GM19395 (cell line): Measurements from ENCODE around the gene ANKK1.

Experiments
- ATAC-seq: cut with Tn5 transposase; IDR thresholded peaks from one replicate; pipeline ENCODE4 v1.9.1; 2021; ENCODE audit warnings: mild to moderate bottlenecking, moderate library complexity; ENCODE audit not compliant: unreplicated experiment

The ANKK1 gene, protein sequence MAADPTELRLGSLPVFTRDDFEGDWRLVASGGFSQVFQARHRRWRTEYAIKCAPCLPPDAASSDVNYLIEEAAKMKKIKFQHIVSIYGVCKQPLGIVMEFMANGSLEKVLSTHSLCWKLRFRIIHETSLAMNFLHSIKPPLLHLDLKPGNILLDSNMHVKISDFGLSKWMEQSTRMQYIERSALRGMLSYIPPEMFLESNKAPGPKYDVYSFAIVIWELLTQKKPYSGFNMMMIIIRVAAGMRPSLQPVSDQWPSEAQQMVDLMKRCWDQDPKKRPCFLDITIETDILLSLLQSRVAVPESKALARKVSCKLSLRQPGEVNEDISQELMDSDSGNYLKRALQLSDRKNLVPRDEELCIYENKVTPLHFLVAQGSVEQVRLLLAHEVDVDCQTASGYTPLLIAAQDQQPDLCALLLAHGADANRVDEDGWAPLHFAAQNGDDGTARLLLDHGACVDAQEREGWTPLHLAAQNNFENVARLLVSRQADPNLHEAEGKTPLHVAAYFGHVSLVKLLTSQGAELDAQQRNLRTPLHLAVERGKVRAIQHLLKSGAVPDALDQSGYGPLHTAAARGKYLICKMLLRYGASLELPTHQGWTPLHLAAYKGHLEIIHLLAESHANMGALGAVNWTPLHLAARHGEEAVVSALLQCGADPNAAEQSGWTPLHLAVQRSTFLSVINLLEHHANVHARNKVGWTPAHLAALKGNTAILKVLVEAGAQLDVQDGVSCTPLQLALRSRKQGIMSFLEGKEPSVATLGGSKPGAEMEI

DNA sequence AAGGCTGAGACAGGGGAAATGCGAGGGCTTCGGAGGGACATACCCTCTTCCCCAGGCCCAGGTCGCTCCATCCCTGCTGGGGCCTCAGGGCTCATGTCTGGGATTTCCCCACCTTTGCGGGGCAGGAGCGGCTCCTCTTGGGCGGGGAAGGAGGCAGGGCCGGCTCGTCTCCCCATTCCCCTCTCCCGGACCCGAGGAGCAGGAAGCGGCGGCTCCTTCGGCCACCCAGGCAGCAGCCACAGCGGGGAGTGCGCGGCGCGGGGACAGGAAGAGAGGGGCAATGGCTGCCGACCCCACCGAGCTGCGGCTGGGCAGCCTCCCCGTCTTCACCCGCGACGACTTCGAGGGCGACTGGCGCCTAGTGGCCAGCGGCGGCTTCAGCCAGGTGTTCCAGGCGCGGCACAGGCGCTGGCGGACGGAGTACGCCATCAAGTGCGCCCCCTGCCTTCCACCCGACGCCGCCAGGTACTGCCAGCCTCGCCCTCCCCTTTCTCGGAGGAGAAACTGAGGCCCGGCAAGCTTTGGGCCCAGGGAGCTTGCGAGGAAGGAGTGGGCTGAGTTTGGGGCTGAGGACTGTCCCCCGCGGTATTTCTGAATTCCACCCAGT lies at the start of gene ANKK1:
Gene ANKK1 (plus strand): TSS at position 175 of the 607 bp plus-strand sequence. CDS start 106 bp downstream, at position 281.
- no peak for ATAC-seq

DNA sequence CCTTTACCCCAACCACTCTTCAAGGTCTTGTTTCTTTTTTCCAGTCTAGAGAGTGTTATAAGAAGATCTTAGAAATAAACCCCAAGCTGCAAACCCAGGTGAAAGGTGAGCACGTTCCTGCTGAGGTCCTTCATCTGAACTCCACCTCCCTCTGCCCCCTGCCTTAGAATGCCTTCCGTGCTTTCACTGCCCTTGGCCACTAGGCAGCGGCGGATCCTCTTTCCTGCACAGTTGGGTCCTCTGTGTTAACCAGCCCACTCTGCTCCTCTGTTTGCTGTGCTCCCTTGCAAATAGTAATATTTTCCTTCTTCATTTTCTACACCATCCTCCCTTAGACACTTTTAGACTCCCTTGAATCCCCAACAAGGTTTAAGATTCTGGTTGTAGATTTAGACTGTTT lies 48.8 kb upstream of the ANKK1 start:
- ATAC-seq = no peak

DNA sequence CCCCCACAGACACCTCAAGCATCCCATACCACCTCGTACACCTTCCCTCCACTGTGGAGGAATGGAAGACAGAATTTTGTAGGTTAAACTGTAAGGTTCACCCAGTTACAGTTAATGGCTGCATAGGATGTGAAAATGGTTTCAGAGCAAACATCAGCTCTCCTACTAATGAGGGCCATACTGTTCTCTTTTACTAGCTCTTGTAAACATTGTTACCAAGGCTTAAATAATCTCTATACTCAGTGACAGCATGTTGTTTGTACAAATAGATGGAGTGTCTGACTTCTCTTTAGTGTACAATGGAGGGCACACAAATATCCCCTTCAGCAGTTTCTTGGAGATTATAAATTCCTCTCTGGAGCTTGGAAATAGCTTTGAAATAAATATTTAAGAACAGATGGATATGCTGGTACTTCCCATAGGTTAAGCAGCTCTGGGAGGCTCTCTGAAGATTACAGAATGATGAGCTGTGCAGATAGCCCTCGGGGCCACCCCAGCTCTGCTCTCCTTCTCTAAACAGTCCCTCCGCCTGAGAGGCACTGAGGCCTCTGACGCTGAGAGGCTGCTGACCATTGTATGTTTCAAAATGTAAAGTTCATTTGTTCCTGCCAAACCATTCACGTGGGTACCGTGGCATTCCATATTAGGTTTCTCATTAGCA lies 47.5 kb upstream of the ANKK1 start:
- no peak for ATAC-seq

DNA sequence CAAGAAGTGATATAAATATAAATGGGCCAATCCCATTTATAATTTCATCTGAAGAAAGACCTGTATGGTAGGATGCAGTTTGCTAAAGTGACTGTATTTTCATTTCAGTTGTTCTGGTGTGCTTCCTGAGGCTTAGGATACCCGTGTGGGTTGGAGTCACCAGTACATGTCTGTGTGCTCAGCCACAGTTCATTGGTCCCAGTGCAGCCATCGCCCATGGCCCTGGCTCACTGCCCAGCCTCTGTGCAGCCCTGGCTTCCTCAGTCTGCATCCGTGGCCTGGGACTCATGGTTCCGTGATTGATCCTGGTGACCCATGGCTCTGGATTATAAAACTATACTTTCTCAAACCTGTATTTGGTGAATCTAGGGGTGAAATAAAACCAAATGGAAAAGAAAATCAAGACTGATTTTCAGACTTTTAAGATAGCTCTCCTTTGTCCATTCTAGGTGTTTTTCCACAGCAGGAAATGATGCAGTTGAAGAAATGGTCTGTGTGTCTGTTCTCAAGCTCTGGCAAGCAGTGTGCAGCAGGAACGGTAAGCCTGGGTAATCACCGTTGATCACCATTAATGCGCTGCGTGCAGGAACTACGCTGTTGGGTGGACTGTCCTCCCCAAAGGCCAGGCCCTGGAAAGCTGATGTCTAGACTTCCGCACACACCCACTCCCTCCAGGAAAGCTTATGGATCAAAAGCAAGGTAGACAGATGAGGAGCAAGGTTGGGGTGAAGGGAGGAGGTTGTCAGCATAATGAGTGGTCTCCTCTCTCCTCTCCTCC lies 46.0 kb upstream of the ANKK1 start:
- ATAC-seq = no peak

DNA sequence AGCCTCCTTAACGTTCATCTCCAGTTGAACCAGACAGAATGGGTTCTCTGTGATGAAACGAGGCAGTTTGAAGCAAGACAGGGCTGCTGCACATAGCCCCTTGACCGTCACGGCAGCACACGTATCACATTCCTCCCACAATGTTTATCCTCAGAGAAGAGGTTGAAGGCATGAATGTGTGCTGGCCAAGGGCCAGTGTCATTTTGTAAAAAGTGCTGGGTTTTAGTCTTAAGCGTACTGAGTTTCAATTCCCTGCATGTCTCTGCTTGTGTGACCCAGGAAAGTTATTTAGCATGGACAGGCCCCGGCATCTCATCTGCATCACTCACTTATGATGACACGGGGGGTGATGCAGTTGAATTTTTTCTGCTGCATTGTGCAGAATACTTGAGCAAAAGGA lies 41.6 kb upstream of the ANKK1 start:
- ATAC-seq = no peak

DNA sequence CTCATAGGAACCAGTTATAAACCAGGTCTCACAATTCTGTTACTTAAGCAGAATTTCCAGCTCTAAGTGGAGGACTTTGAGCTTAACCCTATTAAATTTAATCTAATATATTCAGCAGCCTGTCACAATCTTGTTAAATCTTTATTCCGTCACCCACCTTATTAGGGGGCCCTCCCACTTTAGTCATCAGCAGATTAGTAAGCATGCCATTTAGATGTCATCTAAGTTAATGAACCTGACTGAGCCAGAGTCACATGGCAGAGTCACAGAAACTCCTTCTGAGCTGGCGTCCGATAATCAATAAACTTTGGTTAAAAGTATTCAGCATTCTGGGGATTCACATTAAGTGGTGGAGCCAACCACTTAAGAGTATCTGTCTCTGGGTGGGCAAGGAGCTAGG lies 38.1 kb upstream of the ANKK1 start:
- no peak for ATAC-seq

DNA sequence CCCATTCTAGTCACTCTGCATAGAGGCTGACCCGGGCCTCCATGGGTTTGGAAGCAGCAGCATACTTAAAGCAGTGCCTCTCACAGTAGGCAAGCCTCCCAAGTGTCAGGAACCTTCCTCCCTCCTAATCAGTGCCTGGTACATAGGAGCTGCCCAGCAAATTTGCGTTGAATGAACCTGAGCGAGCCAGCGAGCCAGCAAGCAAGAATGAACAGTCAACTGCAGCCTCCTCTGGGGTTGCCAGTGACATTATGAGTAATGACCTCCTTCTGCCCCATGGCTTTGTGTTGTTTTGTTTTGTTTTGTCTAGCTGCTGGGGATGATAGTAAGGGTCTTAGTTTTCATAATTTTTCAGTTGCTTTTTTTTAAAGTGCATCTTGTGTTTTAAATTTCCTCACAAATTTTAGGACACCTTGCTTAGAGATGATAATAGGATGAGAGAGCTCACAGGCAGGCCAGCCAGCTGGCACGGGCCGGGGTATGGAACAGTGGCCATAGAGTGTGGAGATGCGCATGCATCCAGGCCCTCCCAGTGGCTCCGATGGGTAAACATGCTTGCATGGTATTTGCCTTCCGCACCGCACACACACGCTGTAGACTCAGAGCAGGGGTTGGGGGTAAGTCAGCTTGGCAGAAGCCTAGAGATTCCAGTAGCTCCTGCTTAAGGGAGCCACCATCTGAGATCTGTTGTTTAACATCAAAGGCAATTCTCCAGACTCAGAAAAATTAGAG lies 37.1 kb upstream of the ANKK1 start:
- no peak for ATAC-seq

DNA sequence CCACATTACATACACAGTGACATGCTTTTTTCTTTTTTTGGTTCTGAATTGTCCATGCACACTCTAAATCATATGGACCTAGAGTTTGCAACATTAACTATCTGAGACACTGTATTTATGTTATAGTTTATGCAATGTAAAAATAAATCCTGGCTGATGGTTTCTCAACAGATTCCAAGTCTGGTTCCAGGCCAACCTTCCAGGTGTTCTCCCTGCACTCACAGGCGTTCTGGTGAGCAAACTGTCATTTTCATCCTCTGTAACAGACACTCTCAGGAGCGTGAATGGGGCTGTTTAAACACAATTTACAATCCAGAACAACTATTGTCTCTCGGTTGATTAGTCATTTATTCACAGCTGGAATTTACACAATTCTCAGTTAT lies 36.5 kb upstream of the ANKK1 start:
- ATAC-seq = no peak

DNA sequence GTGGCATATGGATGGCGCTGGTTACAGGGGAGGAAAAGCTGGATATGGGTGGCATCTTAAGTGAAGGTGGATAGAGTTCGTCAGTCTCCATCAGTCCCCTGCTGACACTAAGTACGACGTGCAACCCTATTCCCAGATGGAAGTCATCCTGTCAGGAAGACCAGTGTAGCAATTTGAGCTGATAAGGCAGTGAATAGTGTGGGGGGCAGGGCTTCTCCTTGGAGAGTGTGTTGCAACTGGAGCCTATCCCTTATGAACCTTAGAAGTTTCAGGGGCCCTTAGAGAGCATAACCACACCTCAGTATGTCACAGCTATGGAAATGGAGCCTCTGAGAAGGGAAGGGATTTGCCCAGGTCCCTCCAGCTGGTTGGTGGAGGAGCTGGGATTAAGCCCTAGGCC lies 36.1 kb upstream of the ANKK1 start:
- no peak for ATAC-seq

DNA sequence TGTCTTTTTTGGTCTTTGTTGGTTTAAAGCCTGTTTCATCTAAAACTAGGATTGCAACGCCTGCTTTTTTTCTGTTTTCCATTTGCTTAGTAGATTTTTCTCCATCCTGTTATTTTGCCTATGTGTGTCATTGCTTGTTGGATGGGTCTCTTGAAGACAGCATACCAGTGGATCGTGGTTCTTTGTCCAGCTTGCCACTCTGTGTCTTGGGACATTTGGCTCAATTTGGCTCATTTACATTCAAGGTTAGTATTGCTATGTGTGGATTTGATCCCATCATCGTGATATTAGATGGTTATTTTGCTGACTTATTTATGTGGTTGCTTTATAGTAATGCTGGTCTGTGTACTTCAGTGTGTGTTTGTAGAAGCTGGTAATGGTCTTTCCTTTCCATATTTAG lies 31.4 kb upstream of the ANKK1 start:
- ATAC-seq = no peak

DNA sequence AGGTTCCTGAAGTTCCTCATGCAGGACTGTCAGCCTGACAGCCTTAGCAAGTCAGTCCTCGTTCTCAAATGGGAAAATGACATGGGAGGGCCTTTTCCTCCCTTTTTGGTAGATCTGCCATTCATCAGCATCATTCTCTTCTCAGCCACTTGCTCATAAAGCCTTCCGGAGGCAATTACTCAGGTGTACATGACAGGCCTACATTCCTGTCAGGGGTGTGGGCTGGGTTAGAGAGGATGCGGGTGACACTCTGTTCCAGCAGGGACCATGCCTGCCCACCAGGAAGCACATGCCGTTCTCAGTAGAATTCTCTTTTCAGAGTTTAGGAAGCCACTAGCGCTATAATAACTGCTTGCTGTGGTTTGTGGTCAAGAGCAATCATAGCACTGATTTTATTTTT lies 24.2 kb upstream of the ANKK1 start:
- ATAC-seq = no peak

DNA sequence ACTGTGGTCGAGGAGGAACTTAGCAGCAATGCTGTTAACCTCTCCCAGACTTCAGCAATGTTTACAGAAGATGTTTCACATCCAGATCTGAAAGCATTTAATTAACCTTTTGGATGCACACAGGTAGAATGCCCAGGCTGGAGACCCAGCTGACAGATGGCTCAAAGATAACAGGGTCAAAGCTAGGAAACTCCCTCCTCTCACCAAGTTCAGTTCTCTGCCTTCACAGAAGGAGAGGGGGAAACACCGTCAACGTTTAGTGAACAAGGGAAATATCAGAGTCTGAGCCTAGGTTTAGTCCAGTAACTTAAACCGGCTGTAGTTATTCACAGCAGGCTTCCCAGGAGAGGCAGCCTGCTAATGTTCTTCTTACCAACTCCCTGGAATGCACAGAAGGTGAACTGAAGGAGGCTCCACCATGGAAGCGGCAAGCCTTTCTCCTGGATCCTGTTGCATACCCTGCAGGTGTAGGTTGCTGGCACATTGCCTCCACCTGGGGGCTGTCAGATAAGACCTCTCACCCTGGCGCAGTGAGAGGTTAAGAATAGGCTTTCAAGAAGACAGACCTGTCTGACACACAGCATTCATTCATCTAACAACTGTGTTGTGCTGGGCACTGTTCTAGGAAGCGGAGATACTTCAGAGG lies 23.5 kb upstream of the ANKK1 start:
- ATAC-seq = no peak

DNA sequence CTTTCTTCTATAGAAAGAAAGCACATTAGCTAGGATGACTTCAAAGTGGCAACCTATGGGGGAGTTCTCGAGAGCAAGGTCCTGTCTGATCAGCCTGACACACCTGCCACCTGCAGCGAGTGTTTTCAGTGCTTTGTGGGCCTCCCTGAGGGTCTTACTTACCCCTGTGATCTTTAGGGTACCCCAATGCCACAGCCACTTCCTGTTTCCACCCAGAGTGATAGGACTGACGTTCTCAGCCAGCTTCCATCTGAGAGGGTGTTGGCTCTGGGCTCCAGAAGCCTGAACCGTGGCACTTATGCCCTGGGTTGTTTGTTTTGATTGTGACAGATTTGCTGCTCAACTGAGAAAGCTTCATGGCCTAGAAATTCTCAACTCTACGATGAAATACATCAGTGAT lies 21.7 kb upstream of the ANKK1 start:
- ATAC-seq = no peak

DNA sequence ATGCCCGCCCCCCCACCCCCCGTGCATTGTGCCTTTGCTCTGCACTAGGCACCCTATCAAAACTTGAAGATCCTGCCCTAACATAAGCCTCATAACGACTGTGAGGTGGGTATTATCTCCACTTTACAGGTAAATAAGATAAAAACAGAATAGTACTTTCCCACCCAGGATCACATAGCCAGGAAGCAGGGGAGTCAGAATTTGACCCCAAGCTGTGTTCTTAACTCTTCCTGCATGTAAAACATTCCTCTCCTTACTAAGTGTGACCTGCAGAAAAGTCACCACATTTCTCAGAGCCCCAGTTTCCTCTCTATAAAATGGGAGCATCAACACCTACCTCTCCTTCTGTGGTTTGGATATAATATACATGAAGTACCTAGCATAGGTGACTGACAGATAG lies 18.2 kb upstream of the ANKK1 start:
- no peak for ATAC-seq

DNA sequence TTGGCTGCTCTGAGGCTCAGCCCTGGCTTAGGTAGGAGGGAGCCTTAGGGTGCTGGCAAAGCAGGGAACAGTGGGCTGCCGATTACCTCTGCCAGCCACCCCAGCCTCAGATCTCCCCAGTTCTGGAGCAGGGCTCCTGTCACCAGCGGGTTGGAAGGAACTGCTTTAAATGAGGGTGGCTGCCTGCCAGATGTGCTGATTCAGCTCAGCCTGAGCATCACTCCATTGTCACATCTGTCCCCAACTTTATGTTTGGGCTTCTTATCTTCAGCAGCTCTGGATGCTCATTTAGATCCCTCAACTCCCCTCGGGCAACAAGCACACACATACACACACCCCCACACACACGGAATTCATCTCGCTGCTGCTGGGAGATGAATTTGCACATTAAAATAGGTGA lies 16.9 kb upstream of the ANKK1 start:
- ATAC-seq = no peak

DNA sequence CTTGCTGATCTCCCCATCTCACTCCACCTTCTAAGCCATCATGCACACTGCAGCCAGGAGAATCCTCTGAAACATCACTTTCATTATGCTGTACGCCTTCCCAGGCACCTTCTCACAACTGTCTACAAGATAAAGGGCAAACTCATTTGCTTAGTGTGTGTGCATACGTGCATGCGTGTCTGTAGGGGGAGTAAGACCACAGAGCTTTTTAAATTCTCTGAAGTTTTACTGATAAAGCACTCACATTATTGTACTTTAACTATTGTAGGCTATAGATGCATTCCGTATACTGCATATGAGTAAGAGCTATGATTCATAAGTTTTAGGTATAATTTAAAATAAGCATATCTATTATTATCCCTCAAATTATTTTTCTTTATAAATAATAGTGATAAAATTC lies 15.3 kb upstream of the ANKK1 start:
- no peak for ATAC-seq

DNA sequence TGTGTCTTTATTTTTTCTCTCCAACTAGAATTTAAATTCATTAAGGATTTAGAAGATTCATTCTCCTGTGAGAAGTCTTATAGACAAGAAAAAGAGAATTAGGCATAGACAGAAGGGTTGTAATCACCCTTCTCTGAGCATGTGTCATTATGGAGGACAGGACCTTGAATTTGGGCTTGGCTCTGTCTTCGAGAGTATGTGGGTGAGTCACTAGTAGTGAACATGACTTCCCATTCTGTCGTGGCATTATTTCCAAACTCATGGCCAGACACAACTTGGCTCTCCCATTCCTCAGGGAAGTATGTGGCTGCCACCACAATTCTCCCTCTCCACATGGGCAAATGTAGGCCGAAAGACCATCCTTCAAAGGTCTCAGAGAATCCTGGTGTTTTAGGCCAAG lies 14.3 kb upstream of the ANKK1 start:
- ATAC-seq = no peak

DNA sequence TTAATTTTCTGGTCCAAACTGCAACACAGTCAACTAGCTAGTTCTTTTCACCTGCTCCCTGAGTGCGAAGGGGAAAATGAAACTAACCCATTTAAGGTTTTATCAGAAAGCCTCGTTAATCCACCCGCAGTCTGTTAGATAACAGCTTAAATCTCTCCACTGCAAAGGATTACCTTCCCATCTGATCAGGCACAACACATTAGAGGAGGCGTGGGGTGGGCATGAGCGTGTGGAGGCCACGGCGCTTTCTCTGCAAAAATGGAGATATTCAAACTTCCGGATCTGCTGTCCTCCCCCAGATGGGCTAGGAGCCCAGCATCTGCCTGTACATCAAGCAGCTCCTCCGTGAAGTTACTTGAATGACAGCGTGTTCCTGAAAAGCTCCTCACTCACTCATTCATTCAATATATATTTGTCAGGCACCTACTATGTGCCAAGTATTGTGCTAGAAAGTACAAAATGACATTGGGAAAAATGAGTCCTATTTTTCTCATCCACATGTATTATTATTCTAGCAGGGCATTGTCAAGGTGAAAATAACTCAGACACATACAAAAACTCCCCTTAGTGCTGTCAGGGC lies 13.5 kb upstream of the ANKK1 start:
- ATAC-seq = no peak

DNA sequence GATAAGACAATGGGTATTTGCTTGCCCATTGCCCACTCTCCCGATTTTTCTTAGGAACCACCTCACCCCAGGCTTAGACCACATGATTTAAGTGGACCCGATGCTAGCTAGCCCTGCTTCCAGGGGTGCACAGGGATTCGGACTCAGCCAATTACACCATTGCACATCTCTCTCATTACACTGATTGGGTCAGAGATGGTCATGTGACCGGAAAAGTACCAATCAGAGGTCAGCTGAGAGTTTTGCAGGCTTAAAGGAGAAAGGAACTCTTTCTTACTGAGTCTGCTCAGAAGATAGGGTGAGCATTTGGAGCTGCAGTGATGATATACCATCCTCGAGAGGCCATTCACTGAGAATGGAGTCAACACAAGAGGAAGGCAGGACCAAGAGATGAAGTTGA lies 12.2 kb upstream of the ANKK1 start:
- no peak for ATAC-seq
